SK-N-MC (cell line): ENCODE data around the gene ATP6V0A1.

Experiments used
- EZH2 ChIP-seq: fragments of 200-600 bp; sonication (generic); IDR thresholded peaks from one replicate; pipeline ENCODE4 v1.6.1; 2017; ENCODE audit warnings: antibody characterized with exemption
- FOXP2 ChIP-seq: optimal IDR thresholded peaks from 2 replicates; pipeline ENCODE3; 2011; ENCODE audit warnings: mild to moderate bottlenecking, moderate library complexity; ENCODE audit not compliant: insufficient read depth; ENCODE audit errors: extremely low read length, control extremely low read depth
- POLR2AphosphoS5 ChIP-seq: IDR thresholded peaks from 2 replicates; pipeline ENCODE4 v1.6.1; 2012; ENCODE audit warnings: mild to moderate bottlenecking, low read depth, low read length, borderline replicate concordance

- TF ChIP-seq EZH2 (no peak), POLR2AphosphoS5 (peak; percentile 68; the same call in 1 of the 2 replicates), FOXP2 (no peak)
These were observed 108.3 kb downstream of the ATP6V0A1 start, which contains the start of gene MLX for GRCh38 chr17:42566883-42567573.
